SK-N-SH (cell line): ENCODE results near the gene FOXK1.

Experiments
- CTCF ChIP-seq: fragments of 200-600 bp; sonication (generic); IDR thresholded peaks from 2 replicates; pipeline ENCODE4 v1.6.1; 2017; ENCODE audit warnings: antibody characterized with exemption, mild to moderate bottlenecking, moderate library complexity
- EP300 ChIP-seq, 2 experiments: IDR thresholded peaks; 2 replicates each; pipeline versions ENCODE4 v1.4.0 to v1.6.1; 2012; ENCODE audit warnings: borderline replicate concordance in 1 of 2, low read depth in 1 of 2, low read length in 1 of 2
- POLR2AphosphoS5 ChIP-seq: IDR thresholded peaks from 2 replicates; pipeline ENCODE4 v1.6.1; 2012; ENCODE audit warnings: low read depth, low read length
- RAD21 ChIP-seq: IDR thresholded peaks from 2 replicates; pipeline ENCODE4 v1.6.1; 2012; ENCODE audit warnings: mild to moderate bottlenecking, low read length
- SMC3 ChIP-seq: IDR thresholded peaks from 2 replicates; pipeline ENCODE4 v1.6.1; 2012; ENCODE audit warnings: low read depth, low read length, improper control_type of control experiment
- TAF1 ChIP-seq: IDR thresholded peaks from 2 replicates; pipeline ENCODE4 v1.6.1; 2012; ENCODE audit warnings: low read depth, mild to moderate bottlenecking, low read length, moderate library complexity, borderline replicate concordance
- TEAD4 ChIP-seq: IDR thresholded peaks from 2 replicates; pipeline ENCODE4 v1.4.0; 2012; ENCODE audit warnings: mild to moderate bottlenecking, borderline replicate concordance; ENCODE audit not compliant: insufficient read depth
- USF2 ChIP-seq: fragments of 150-350 bp; IDR thresholded peaks from 2 replicates; pipeline ENCODE4 v1.6.1; 2017; ENCODE audit warnings: antibody characterized with exemption, low read length, low read depth, borderline replicate concordance
- TF ChIP-seq, protein P1 (sequence below): IDR thresholded peaks from 2 replicates; pipeline ENCODE4 v1.4.0; 2012; ENCODE audit warnings: low read depth

DNA sequence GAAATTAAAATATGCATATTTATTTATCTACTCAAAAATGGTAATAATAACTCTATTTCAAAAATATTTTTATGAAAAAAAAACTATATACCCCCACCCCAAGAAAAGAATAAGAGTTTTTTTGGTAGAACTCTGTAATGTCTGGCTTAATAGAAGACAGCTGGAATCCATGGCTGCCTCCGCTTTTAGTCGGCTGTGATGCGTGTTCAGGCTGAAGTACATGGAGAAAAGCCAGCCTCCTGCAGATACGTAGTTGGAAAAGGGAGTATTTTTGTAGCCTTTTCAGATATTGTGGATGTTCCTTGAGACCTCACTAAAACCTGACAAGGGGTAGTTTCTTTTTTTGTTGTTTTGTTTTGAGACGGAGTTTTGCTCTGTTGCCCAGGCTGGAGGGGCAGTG is 10.0 kb downstream of the FOXK1 start:
- no peak for TF ChIP-seq USF2
- no peak for TF ChIP-seq POLR2AphosphoS5
- TF ChIP-seq, protein P1, sequence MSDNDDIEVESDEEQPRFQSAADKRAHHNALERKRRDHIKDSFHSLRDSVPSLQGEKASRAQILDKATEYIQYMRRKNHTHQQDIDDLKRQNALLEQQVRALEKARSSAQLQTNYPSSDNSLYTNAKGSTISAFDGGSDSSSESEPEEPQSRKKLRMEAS = no peak
- no peak for TF ChIP-seq RAD21
- no peak for TF ChIP-seq SMC3
- TF ChIP-seq TEAD4 = no peak
- TF ChIP-seq EP300 (IDR thresholded peaks at IDR 0.05; ENCODE audit: borderline replicate concordance in 1 of 2, low read depth in 1 of 2, low read length in 1 of 2) = no peak
- TF ChIP-seq TAF1 = no peak
- no peak for TF ChIP-seq CTCF
